ENCODE data around the gene SEMA5A. TPM values are rescaled to one million over a fixed set of nuclear protein-coding genes. Genes with fewer than 3 reads are reported as not detected.

Gene SEMA5A
- total RNA-seq, 5 donors from 2014 or later (not counting 1 experiment from before 2014, with no cell fraction given): 0.60 to 5.1 (median 1.5) TPM

GRCh38 chr5:9160747-9161146 is 385.1 kb downstream of the SEMA5A start:
- ATAC-seq (replicated peaks in 1 of 4): no peak
- POLR2A ChIA-PET: no interaction called here
- Histone ChIP-seq H3K4me1 (ENCODE audit: control insufficient read depth in 1 of 2, extremely low read depth in 1 of 2, insufficient read depth in 2 of 2, low read length in 2 of 2) (no peaks in the 10 kb centered on the region), H3K4me3 (ENCODE audit: control insufficient read depth in 1 of 2, extremely low read depth in 1 of 2, low read length in 1 of 2) (no peak overlapping the region), H3K27ac (ENCODE audit: low read length) (no peak overlapping the region), H3K36me3 (ENCODE audit: control insufficient read depth in 2 of 2, extremely low read depth in 1 of 2, insufficient read depth in 1 of 2, low read length in 1 of 2) (no peaks in the 10 kb centered on the region), H3K27me3 (replicated peaks in 1 of 2; ENCODE audit: control insufficient read depth in 2 of 2, extremely low read depth in 1 of 2, insufficient read depth in 2 of 2, low read length in 1 of 2) (no peaks in the 10 kb centered on the region), H3K9me3 (no peaks in the 10 kb centered on the region)
- H3K4me1 Mint-ChIP-seq: no peaks in the 10 kb centered on the region
- WGBS (ENCODE audit: insufficient coverage): no CpG with 5 or more reads among the region's 1 CpG
- H3K27me3 Mint-ChIP-seq: no peaks in the 10 kb centered on the region
- H3K36me3 Mint-ChIP-seq: no peaks in the 10 kb centered on the region
- no peak for DNase-seq
- H3K9me3 Mint-ChIP-seq: peaks cover 6 to 8% (median 8%) of the 10 kb centered on the region in 3 donors
- CTCF ChIA-PET: no interaction called here
- H3K4me3 Mint-ChIP-seq: no peak overlapping the region
- no peak overlapping the region for H3K27ac Mint-ChIP-seq

DNA sequence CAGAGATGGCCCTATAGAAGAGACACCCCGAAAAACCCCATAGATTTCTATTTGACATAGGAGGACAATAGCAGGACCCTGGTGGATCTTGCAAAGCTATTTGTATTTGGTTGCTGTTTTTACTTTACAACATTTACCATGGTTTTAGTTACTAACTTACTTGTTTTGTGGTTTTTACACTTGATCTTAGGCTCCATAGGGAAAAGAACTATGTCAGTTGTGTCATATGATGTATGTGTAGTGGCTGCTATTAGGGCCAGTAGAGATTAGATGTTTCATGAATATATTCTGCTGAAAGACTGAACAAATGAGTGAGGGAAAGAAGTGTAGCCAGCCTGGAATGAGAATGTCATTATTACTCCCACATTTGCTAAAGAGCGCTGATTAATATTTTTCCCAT is 388.1 kb downstream of the SEMA5A start:
- WGBS (ENCODE audit: insufficient coverage): no CpG with 5 or more reads among the region's 2 CpGs
- Histone ChIP-seq H3K27me3 (replicated peaks in 1 of 2; ENCODE audit: control insufficient read depth in 2 of 2, extremely low read depth in 1 of 2, insufficient read depth in 2 of 2, low read length in 1 of 2) (no peaks in the 10 kb centered on the region), H3K36me3 (ENCODE audit: control insufficient read depth in 2 of 2, extremely low read depth in 1 of 2, insufficient read depth in 1 of 2, low read length in 1 of 2) (no peaks in the 10 kb centered on the region), H3K9me3 (no peaks in the 10 kb centered on the region), H3K4me3 (ENCODE audit: control insufficient read depth in 1 of 2, extremely low read depth in 1 of 2, low read length in 1 of 2) (no peak overlapping the region), H3K27ac (ENCODE audit: low read length) (no peak overlapping the region), H3K4me1 (ENCODE audit: control insufficient read depth in 1 of 2, extremely low read depth in 1 of 2, insufficient read depth in 2 of 2, low read length in 2 of 2) (no peaks in the 10 kb centered on the region)
- DNase-seq (no peak), ATAC-seq (replicated peaks in 1 of 4) (no peak)
- Mint-ChIP-seq H3K36me3 (no peaks in the 10 kb centered on the region), H3K4me3 (no peak overlapping the region), H3K9me3 (peaks cover 6 to 8% (median 8%) of the 10 kb centered on the region in 3 donors), H3K27me3 (no peaks in the 10 kb centered on the region), H3K4me1 (no peaks in the 10 kb centered on the region), H3K27ac (no peak overlapping the region)
- POLR2A ChIA-PET: no interaction called here
- CTCF ChIA-PET: no interaction called here

DNA sequence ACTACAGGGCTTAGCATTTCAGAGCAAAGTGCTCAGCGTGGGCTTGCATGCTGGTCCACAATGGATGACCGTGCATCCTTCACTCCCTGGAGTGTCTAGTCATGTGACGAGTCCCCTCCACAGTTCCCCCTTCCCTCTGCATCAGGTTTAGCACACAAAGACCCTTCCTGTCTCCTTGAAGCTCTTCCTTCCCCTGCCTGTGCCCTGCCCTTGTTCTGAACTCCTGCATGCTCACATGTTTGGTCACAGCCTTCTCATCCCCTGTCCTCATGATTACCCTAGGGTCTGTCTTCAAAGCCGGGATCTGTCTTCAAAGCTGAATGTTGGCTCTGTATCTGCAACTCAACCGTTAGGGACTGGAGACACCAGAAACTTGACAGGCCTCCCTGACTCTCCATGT is 388.9 kb downstream of the SEMA5A start:
- Histone ChIP-seq H3K36me3 (ENCODE audit: control insufficient read depth in 2 of 2, extremely low read depth in 1 of 2, insufficient read depth in 1 of 2, low read length in 1 of 2) (no peaks in the 10 kb centered on the region), H3K4me3 (ENCODE audit: control insufficient read depth in 1 of 2, extremely low read depth in 1 of 2, low read length in 1 of 2) (no peak overlapping the region), H3K27me3 (replicated peaks in 1 of 2; ENCODE audit: control insufficient read depth in 2 of 2, extremely low read depth in 1 of 2, insufficient read depth in 2 of 2, low read length in 1 of 2) (no peaks in the 10 kb centered on the region), H3K27ac (ENCODE audit: low read length) (no peak overlapping the region), H3K4me1 (ENCODE audit: control insufficient read depth in 1 of 2, extremely low read depth in 1 of 2, insufficient read depth in 2 of 2, low read length in 2 of 2) (no peaks in the 10 kb centered on the region), H3K9me3 (no peaks in the 10 kb centered on the region)
- Mint-ChIP-seq H3K27ac (no peak overlapping the region), H3K4me3 (no peak overlapping the region), H3K9me3 (peaks cover 6 to 8% (median 8%) of the 10 kb centered on the region in 3 donors), H3K27me3 (no peaks in the 10 kb centered on the region), H3K36me3 (no peaks in the 10 kb centered on the region), H3K4me1 (no peaks in the 10 kb centered on the region)
- CTCF ChIA-PET: no interaction called here
- 68% methylated on average over 4 of the region's 5 CpGs for WGBS (ENCODE audit: insufficient coverage)
- ATAC-seq (replicated peaks in 1 of 4) (no peak), DNase-seq (no peak)
- POLR2A ChIA-PET: no interaction called here

GRCh38 chr5:9156282-9156681 is 389.6 kb downstream of the SEMA5A start:
- Histone ChIP-seq H3K27ac (ENCODE audit: low read length) (no peak overlapping the region), H3K9me3 (no peaks in the 10 kb centered on the region), H3K4me3 (ENCODE audit: control insufficient read depth in 1 of 2, extremely low read depth in 1 of 2, low read length in 1 of 2) (no peak overlapping the region), H3K36me3 (ENCODE audit: control insufficient read depth in 2 of 2, extremely low read depth in 1 of 2, insufficient read depth in 1 of 2, low read length in 1 of 2) (no peaks in the 10 kb centered on the region), H3K27me3 (replicated peaks in 1 of 2; ENCODE audit: control insufficient read depth in 2 of 2, extremely low read depth in 1 of 2, insufficient read depth in 2 of 2, low read length in 1 of 2) (no peaks in the 10 kb centered on the region), H3K4me1 (ENCODE audit: control insufficient read depth in 1 of 2, extremely low read depth in 1 of 2, insufficient read depth in 2 of 2, low read length in 2 of 2) (no peaks in the 10 kb centered on the region)
- ATAC-seq (replicated peaks in 1 of 4) (no peak), DNase-seq (no peak)
- H3K4me3 Mint-ChIP-seq: no peak overlapping the region
- H3K27ac Mint-ChIP-seq: no peak overlapping the region
- H3K9me3 Mint-ChIP-seq: peaks cover 6 to 8% (median 8%) of the 10 kb centered on the region in 3 donors
- POLR2A ChIA-PET: no interaction called here
- no peaks in the 10 kb centered on the region for H3K4me1 Mint-ChIP-seq
- no CpG with 5 or more reads among the region's 2 CpGs for WGBS (ENCODE audit: insufficient coverage)
- CTCF ChIA-PET: no interaction called here
- no peaks in the 10 kb centered on the region for H3K27me3 Mint-ChIP-seq
- no peaks in the 10 kb centered on the region for H3K36me3 Mint-ChIP-seq

- Histone ChIP-seq H3K27ac (ENCODE audit: low read length) (no peak overlapping the region), H3K4me1 (ENCODE audit: control insufficient read depth in 1 of 2, extremely low read depth in 1 of 2, insufficient read depth in 2 of 2, low read length in 2 of 2) (no peaks in the 10 kb centered on the region), H3K9me3 (no peaks in the 10 kb centered on the region), H3K36me3 (ENCODE audit: control insufficient read depth in 2 of 2, extremely low read depth in 1 of 2, insufficient read depth in 1 of 2, low read length in 1 of 2) (no peaks in the 10 kb centered on the region), H3K27me3 (replicated peaks in 1 of 2; ENCODE audit: control insufficient read depth in 2 of 2, extremely low read depth in 1 of 2, insufficient read depth in 2 of 2, low read length in 1 of 2) (no peaks in the 10 kb centered on the region), H3K4me3 (ENCODE audit: control insufficient read depth in 1 of 2, extremely low read depth in 1 of 2, low read length in 1 of 2) (no peak overlapping the region)
- Mint-ChIP-seq H3K4me1 (no peaks in the 10 kb centered on the region), H3K27me3 (no peaks in the 10 kb centered on the region), H3K27ac (no peak overlapping the region), H3K36me3 (no peaks in the 10 kb centered on the region), H3K4me3 (no peak overlapping the region), H3K9me3 (no peaks in the 10 kb centered on the region)
- WGBS (ENCODE audit: insufficient coverage): 100% methylated on average over 2 of the region's 6 CpGs
- ChIA-PET CTCF (no interaction called here), POLR2A (no interaction called here)
- DNase-seq: no peak
- ATAC-seq (replicated peaks in 1 of 4): no peak
These were observed 394.0 kb downstream of the SEMA5A start for GRCh38 chr5:9151684-9152427.

GRCh38 chr5:9149988-9150387 is 395.9 kb downstream of the SEMA5A start:
- H3K27ac Mint-ChIP-seq: no peak overlapping the region
- no peaks in the 10 kb centered on the region for H3K27me3 Mint-ChIP-seq
- H3K36me3 ChIP-seq (ENCODE audit: control insufficient read depth in 2 of 2, extremely low read depth in 1 of 2, insufficient read depth in 1 of 2, low read length in 1 of 2): no peaks in the 10 kb centered on the region
- ChIA-PET CTCF (no interaction called here), POLR2A (no interaction called here)
- peaks cover 3 to 4% (median 4%) of the 10 kb centered on the region in 3 donors for H3K9me3 Mint-ChIP-seq
- DNase-seq (no peak), ATAC-seq (replicated peaks in 1 of 4) (no peak)
- H3K4me3 ChIP-seq (ENCODE audit: control insufficient read depth in 1 of 2, extremely low read depth in 1 of 2, low read length in 1 of 2): no peak overlapping the region
- no peak overlapping the region for H3K27ac ChIP-seq (ENCODE audit: low read length)
- no peaks in the 10 kb centered on the region for H3K4me1 Mint-ChIP-seq
- H3K27me3 ChIP-seq (replicated peaks in 1 of 2; ENCODE audit: control insufficient read depth in 2 of 2, extremely low read depth in 1 of 2, insufficient read depth in 2 of 2, low read length in 1 of 2): no peaks in the 10 kb centered on the region
- H3K4me1 ChIP-seq (ENCODE audit: control insufficient read depth in 1 of 2, extremely low read depth in 1 of 2, insufficient read depth in 2 of 2, low read length in 2 of 2): no peaks in the 10 kb centered on the region
- WGBS (ENCODE audit: insufficient coverage): no CpG with 5 or more reads among the region's 1 CpG
- no peaks in the 10 kb centered on the region for H3K9me3 ChIP-seq
- H3K36me3 Mint-ChIP-seq: no peaks in the 10 kb centered on the region
- H3K4me3 Mint-ChIP-seq: no peak overlapping the region

DNA sequence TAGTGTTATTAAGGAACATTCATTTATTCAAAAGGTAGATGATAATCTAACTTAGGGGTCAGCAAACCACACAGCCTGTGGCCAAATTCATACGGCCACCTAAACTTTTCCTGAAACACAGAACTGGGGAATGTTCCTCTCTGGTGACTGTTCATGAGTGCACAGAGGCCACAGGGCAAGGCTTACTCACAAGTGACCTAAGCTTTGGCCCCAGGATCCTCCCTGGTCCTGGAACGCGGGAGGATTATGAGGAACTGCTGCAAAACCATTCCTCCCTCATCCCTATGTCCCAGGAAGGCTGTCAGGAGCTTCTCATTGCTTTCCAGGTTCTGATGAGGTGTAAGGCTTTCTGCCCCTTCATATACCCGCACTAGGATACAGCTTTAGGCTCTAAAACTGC is 397.6 kb downstream of the SEMA5A start:
- H3K36me3 ChIP-seq (ENCODE audit: control insufficient read depth in 2 of 2, extremely low read depth in 1 of 2, insufficient read depth in 1 of 2, low read length in 1 of 2): no peaks in the 10 kb centered on the region
- no peak overlapping the region for H3K4me3 Mint-ChIP-seq
- no peak overlapping the region for H3K4me3 ChIP-seq (ENCODE audit: control insufficient read depth in 1 of 2, extremely low read depth in 1 of 2, low read length in 1 of 2)
- H3K4me1 Mint-ChIP-seq: no peaks in the 10 kb centered on the region
- CTCF ChIA-PET: no interaction called here
- no peaks in the 10 kb centered on the region for H3K27me3 Mint-ChIP-seq
- H3K27ac Mint-ChIP-seq: no peak overlapping the region
- 71% methylated on average over 2 of the region's 4 CpGs for WGBS (ENCODE audit: insufficient coverage)
- H3K4me1 ChIP-seq (ENCODE audit: control insufficient read depth in 1 of 2, extremely low read depth in 1 of 2, insufficient read depth in 2 of 2, low read length in 2 of 2): no peaks in the 10 kb centered on the region
- no peak for DNase-seq
- ATAC-seq (replicated peaks in 1 of 4): no peak
- no peaks in the 10 kb centered on the region for H3K9me3 ChIP-seq
- no peaks in the 10 kb centered on the region for H3K36me3 Mint-ChIP-seq
- H3K9me3 Mint-ChIP-seq: peaks cover 3 to 4% (median 4%) of the 10 kb centered on the region in 3 donors
- H3K27ac ChIP-seq (ENCODE audit: low read length): no peak overlapping the region
- H3K27me3 ChIP-seq (replicated peaks in 1 of 2; ENCODE audit: control insufficient read depth in 2 of 2, extremely low read depth in 1 of 2, insufficient read depth in 2 of 2, low read length in 1 of 2): no peaks in the 10 kb centered on the region
- POLR2A ChIA-PET: no interaction called here

All from T-cell (primary cell).